Stimulated activated naive CD8-positive, alpha-beta T cell treated with anti-CD3 and anti-CD28 coated beads, Interleukin-15, Interleukin-2, amounts not matched to agents 100 ng/mL and 50 ng/mL, for 24 hours (primary cell): ENCODE results near the gene KRTAP10-7.
"Not testable (repeated sequence)": the region's sequence is repeated elsewhere in the genome, so short reads cannot be mapped to it uniquely, and the experiment has no call there.

ENCODE experiments used
- H3K27ac Mint-ChIP-seq: one replicate; pipeline ENCODE4 v1.8.0; 2021; ENCODE audit warnings: mild to moderate bottlenecking, mixed read lengths
- H3K27me3 Mint-ChIP-seq: one replicate; pipeline ENCODE4 v1.8.0; 2021; ENCODE audit warnings: mixed read lengths
- H3K36me3 Mint-ChIP-seq: one replicate; pipeline ENCODE4 v1.8.0; 2021; ENCODE audit warnings: low read depth, mixed read lengths
- H3K4me1 Mint-ChIP-seq: one replicate; pipeline ENCODE4 v1.8.0; 2021; ENCODE audit warnings: low read depth, mixed read lengths
- H3K4me3 Mint-ChIP-seq: one replicate; pipeline ENCODE4 v1.8.0; 2021; ENCODE audit warnings: mild to moderate bottlenecking, mixed read lengths
- H3K9me3 Mint-ChIP-seq: one replicate; pipeline ENCODE4 v1.8.0; 2021; ENCODE audit warnings: mixed read lengths

KRTAP10-7 gene

GRCh38 chr21:44567481-44568171, 32.8 kb upstream of the KRTAP10-7 start:
- peaks cover 18% of the 10 kb centered on the region for H3K4me1 Mint-ChIP-seq
- no peak overlapping the region for H3K4me3 Mint-ChIP-seq
- H3K36me3 Mint-ChIP-seq: no peaks in the 10 kb centered on the region
- H3K27me3 Mint-ChIP-seq: peaks cover 3% of the 10 kb centered on the region
- H3K27ac Mint-ChIP-seq: no peak overlapping the region
- H3K9me3 Mint-ChIP-seq: no peaks in the 10 kb centered on the region

GRCh38 chr21:44568261-44568660, 32.1 kb upstream of the KRTAP10-7 start:
- no peak overlapping the region for H3K27ac Mint-ChIP-seq

DNA sequence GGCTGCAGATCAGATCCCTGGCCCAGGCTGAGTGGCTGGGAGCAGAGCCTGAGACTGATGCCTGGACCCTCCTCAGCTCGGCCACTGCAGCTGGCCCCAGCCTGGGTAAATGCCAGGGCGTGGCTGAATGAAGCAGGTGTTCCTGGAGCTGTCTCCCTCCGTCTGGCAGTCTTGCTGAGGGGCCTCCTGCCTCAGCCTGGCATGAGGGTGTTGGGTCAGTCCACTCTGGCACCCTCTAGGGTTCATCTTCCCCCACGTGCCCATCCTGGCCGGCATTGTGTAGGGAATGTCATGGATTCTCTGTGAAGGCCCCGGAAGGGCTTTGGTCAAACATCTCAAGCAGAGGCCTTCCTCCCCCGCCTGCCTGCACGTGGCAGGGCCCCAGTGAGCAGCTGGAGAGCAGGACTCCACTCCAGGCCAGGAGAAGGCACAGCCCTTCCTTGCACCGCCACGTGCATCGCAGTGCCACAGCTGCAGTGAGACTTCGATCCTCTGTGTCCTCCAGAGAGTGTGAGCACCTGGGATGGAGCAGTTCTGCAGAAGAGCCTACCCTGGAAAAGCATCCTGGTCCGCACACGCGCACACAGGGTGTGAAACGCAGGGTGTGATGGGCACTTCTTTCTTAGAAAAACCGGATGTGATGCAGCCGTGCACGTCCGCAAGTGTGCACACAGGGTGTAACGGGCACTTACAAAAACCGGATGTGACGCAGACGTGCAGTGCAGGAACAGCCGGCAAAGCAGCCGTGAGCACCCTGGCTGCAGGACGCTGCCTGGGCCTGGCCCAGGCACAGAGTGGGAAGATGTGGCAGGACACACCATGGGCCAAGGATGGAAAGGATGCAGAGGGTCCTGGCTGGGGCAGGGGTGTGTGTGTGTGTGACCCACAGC, 31.5 kb upstream of the KRTAP10-7 start:
- no peaks in the 10 kb centered on the region for H3K36me3 Mint-ChIP-seq
- H3K4me3 Mint-ChIP-seq: no peak overlapping the region
- H3K27me3 Mint-ChIP-seq: peaks cover 3% of the 10 kb centered on the region
- no peak overlapping the region for H3K27ac Mint-ChIP-seq
- H3K9me3 Mint-ChIP-seq: no peaks in the 10 kb centered on the region
- peaks cover 18% of the 10 kb centered on the region for H3K4me1 Mint-ChIP-seq

More at GRCh38 chr21:44568261-44568660, 32.1 kb upstream of the KRTAP10-7 start:
- Mint-ChIP-seq H3K4me3 (no peak overlapping the region), H3K4me1 (peaks cover 18% of the 10 kb centered on the region), H3K27me3 (peaks cover 3% of the 10 kb centered on the region), H3K36me3 (no peaks in the 10 kb centered on the region), H3K9me3 (no peaks in the 10 kb centered on the region)

DNA sequence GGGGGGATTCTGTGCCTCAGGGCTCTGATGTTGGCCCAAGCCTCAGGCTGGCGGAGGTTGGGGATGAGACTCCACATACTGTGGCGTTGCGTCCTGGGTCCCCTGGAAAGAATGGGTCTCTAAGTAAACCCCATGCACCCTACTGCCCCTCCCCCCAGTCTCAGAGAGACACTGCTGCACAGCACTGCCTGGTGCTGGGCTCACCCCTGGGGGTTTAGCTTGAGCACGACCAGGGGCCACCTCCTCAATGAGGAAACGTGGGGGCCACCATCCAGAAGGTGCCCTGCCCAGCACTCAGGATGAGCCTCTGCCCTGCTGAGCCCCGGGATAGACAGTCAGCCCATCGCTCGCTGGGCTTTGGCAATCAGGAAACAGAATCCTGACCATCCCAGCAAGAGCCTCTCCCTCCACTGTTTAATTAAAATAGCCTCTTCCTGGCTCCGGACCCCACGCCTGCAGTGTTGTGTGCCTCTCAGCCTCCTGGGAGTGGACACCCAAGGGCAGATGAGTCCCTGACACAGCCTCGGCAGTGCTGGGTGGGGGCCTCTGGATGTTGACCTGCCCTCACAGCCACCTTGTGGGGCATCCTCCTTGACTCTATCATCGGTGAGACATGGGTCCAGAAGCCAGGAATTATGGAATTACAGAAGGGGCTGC, 30.4 kb upstream of the KRTAP10-7 start:
- Mint-ChIP-seq H3K4me3 (no peak overlapping the region), H3K27ac (no peak overlapping the region), H3K4me1 (peaks cover 11% of the 10 kb centered on the region), H3K36me3 (no peaks in the 10 kb centered on the region), H3K27me3 (peaks cover 3% of the 10 kb centered on the region), H3K9me3 (no peaks in the 10 kb centered on the region)

DNA sequence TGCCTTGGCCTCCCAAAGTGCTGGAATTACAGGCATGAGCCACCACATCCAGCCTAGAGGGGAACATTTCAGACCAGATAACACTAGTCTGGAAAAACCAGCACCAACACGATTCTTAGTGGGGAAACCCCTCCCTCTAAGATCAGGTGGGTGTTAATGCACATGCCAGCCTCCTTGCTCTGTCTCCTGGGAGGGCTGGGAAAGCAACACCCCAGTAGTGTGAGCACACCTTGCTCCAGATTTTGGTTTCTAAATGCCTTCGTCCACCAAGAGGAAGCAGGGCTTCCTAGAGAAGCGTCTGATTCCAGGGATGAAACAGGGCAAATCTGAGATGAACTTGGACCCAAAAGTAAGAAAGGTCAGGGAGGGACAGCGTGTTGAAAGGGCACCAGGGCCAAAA, 29.1 kb upstream of the KRTAP10-7 start:
- no peaks in the 10 kb centered on the region for H3K36me3 Mint-ChIP-seq
- H3K27ac Mint-ChIP-seq: no peak overlapping the region
- peaks cover 3% of the 10 kb centered on the region for H3K27me3 Mint-ChIP-seq
- peaks cover 5% of the 10 kb centered on the region for H3K4me1 Mint-ChIP-seq
- H3K4me3 Mint-ChIP-seq: no peak overlapping the region
- H3K9me3 Mint-ChIP-seq: no peaks in the 10 kb centered on the region

DNA sequence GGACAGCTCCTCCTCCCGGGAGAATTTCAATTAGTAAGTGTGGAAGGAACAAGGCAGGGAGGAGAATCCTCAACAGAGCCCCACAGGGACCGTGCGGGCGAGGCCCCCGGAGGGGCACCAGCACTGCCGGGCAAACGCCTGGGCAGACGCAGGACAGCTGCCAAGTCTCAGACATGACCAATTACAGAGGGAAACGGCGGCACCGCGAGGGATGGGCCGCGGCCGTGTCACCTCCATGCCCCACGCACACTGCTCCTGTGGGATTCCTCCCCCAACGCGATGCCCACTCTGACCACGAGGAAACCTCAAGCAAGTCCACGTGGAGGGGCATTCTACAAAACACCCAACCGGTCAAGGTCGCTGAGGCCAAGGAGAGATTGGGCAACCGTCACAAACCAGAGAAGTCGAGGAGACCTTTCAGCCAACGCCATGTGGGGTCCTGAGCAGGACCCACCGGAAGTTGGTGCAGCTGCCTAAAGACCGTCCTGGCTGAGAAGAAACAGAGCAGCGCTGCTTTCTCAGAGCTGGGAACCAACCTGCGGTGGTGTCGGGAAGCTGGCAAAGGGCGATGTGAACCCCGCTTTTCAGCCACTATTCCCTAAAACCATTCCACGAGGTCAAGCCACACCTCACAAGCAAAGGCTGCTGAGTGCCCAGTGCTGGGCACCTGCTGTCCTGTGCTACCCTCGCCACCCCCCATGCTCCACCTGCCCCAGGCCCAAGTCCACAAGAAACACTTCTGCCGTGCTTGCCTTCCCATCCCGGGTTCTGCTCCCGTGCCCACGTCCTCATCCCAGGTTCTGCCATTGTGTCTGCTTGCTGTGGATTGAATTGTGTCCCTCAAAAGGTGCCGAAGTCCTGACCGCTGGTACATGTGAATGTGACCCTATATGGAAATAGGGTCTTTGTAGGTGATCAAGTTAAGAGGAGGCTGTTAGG, 28.3 kb upstream of the KRTAP10-7 start:
- H3K27ac Mint-ChIP-seq: no peak overlapping the region
- peaks cover 3% of the 10 kb centered on the region for H3K27me3 Mint-ChIP-seq
- no peaks in the 10 kb centered on the region for H3K4me1 Mint-ChIP-seq
- no peaks in the 10 kb centered on the region for H3K36me3 Mint-ChIP-seq
- H3K9me3 Mint-ChIP-seq: peaks cover under 1% of the 10 kb centered on the region
- no peak overlapping the region for H3K4me3 Mint-ChIP-seq

DNA sequence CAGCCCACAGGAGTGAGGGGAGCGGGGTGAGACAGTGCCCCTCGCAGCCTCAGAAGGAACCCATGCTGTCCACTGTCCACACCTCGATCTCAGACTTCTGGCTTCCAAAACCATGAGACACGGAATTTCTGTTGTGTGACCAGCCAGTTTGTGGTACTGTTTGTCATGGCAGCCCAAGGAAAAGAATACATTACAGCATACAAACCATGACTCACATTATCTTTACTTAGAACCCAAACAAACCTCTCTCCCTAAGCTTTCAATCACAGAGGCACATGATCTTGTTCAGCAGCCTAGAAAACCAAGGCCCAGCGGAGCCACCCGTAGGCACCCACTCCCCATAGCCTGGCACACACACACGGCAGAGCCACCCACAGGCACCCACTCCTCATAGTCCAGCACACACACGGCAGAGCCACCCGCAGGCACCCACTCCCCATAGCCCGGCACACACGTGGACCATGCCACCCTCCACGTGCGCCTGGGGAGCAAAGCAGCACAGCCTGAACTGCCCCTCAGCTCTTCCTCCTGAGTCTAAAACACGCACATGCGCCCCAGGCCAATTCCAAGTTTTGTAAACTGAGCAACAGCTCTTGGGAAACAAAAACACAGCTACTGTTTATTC, 27.3 kb upstream of the KRTAP10-7 start:
- H3K27ac Mint-ChIP-seq: no peak overlapping the region
- no peaks in the 10 kb centered on the region for H3K4me1 Mint-ChIP-seq
- H3K9me3 Mint-ChIP-seq: peaks cover 8% of the 10 kb centered on the region
- H3K36me3 Mint-ChIP-seq: peaks cover 3% of the 10 kb centered on the region
- H3K4me3 Mint-ChIP-seq: no peak overlapping the region
- peaks cover 3% of the 10 kb centered on the region for H3K27me3 Mint-ChIP-seq

- not testable (repeated sequence) for H3K27ac Mint-ChIP-seq, H3K9me3 Mint-ChIP-seq, H3K4me1 Mint-ChIP-seq, H3K4me3 Mint-ChIP-seq, H3K36me3 Mint-ChIP-seq, H3K27me3 Mint-ChIP-seq
Observed at GRCh38 chr21:44573630-44574456, 26.6 kb upstream of the KRTAP10-7 start, which contains the start of gene KRTAP10-4. Gene KRTAP10-4 (plus strand): TSS chr21:44573729. CDS start chr21:44573759, 30 bp downstream.

GRCh38 chr21:44574457-44575306, 25.7 kb upstream of the KRTAP10-7 start:
- Mint-ChIP-seq H3K9me3 (peaks cover 9% of the 10 kb centered on the region), H3K27ac (no peak overlapping the region), H3K4me1 (no peaks in the 10 kb centered on the region), H3K27me3 (peaks cover 3% of the 10 kb centered on the region), H3K4me3 (no peak overlapping the region), H3K36me3 (peaks cover 4% of the 10 kb centered on the region)

DNA sequence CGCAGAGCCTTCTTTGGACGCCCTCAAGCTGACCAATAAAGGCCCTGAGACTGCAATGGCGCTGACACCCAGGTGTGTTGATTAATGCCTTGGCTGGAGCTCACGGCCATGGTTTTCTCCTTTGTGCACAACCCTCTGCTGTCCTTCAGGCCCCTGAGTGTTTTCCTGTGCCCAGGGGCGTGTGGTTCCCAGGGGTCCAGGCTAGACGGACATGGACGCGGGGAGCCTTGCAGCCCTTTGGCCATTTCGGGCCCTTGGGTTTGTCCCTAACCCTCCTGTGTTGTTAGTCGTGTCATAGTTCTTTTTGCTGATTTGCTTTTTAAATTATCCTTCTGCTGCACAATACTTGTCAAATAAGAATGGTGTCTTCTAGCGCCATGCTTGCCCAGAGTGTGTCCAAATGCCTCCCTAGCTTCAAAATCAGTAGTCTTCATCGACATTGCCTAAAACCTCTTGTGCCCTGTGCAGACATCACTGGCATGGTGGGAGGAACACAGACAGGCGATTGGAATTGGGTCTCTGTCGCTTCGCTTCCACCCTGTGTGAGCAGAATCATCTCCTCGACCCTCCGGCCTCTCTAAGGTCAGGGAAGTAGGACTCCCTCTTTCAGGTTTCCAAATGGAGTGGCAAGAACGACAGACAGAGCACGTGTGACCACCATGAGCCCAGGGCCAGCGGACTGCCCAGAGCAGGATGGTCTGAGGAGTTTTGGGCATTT, 24.9 kb upstream of the KRTAP10-7 start:
- no peaks in the 10 kb centered on the region for H3K4me1 Mint-ChIP-seq
- no peak overlapping the region for H3K4me3 Mint-ChIP-seq
- peaks cover 9% of the 10 kb centered on the region for H3K9me3 Mint-ChIP-seq
- H3K27ac Mint-ChIP-seq: no peak overlapping the region
- peaks cover 3% of the 10 kb centered on the region for H3K27me3 Mint-ChIP-seq
- H3K36me3 Mint-ChIP-seq: peaks cover 4% of the 10 kb centered on the region

GRCh38 chr21:44576025-44576420, 24.4 kb upstream of the KRTAP10-7 start:
- H3K27me3 Mint-ChIP-seq: peaks cover 3% of the 10 kb centered on the region
- no peaks in the 10 kb centered on the region for H3K4me1 Mint-ChIP-seq
- peaks cover 6% of the 10 kb centered on the region for H3K36me3 Mint-ChIP-seq
- H3K27ac Mint-ChIP-seq: no peak overlapping the region
- no peak overlapping the region for H3K4me3 Mint-ChIP-seq
- H3K9me3 Mint-ChIP-seq: peaks cover 11% of the 10 kb centered on the region

DNA sequence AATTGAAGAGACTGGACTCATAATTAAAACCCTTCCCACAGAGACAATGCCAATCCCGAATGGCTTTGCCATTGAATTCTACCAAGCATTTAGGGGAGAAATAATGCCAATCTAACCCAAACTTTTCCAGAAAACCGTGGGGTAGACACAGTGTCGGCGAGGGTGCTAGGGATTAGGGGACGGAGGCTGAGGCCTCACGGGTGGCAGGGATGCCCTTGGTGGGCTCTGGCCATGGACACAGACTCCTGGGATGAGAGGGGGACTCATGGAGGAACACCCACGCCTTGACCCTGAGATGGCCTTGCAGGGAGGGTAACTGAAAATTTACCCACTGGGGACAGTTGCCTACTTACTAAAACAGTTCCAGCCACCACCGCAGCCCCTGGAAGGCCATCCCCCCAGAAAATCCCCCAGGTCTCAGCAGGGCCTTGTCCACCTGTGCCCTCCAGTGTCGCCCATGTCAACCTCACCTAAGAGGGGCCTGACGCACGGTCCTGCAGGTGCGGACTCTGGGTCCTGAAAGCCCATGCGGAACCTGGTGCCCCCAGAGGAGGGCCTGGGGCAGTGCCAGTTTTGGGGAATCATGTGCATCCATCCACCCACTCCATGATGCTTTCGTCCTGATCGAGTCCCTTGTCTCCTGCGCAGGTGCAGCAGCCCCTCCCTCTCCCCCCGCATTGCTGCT, 21.9 kb upstream of the KRTAP10-7 start:
- no peak overlapping the region for H3K27ac Mint-ChIP-seq
- H3K9me3 Mint-ChIP-seq: peaks cover 20% of the 10 kb centered on the region
- peaks cover 2% of the 10 kb centered on the region for H3K4me1 Mint-ChIP-seq
- H3K4me3 Mint-ChIP-seq: no peak overlapping the region
- peaks cover 3% of the 10 kb centered on the region for H3K27me3 Mint-ChIP-seq
- peaks cover 12% of the 10 kb centered on the region for H3K36me3 Mint-ChIP-seq
